Measurements from ENCODE around the gene YIPF2. TPM values are rescaled to one million over a fixed set of nuclear protein-coding genes. Genes with fewer than 3 reads are reported as not detected.

The YIPF2 gene
- total RNA-seq, 2 donors from 2014 or later = 27.1 to 45.7 TPM

Other genes starting within 250 kb of the YIPF2 start
- gene QTRT1, start 227.2 kb downstream of the YIPF2 start, total RNA-seq = 10 to 100 TPM; 47.4 to 48.4 TPM
- gene DNM2, start 210.6 kb downstream of the YIPF2 start, total RNA-seq = 100 to 1,000 TPM; 191 to 219 TPM
- 10 to 100 TPM in 1 of 2 donors, 1 to 10 TPM in 1; 9.7 to 15.0 TPM for gene TMED1, start 92.4 kb downstream of the YIPF2 start, total RNA-seq
- 1 to 10 TPM; 3.5 to 6.4 TPM for gene C19orf38, start 80.2 kb downstream of the YIPF2 start, total RNA-seq
- 10 to 100 TPM; 46.4 to 73.6 TPM for gene CARM1, start 57.1 kb downstream of the YIPF2 start, total RNA-seq
- 10 to 100 TPM; 17.2 to 24.1 TPM for gene TIMM29, start 172 bp upstream of the YIPF2 start, total RNA-seq
- 10 to 100 TPM; 86.8 to 99.4 TPM for gene SMARCA4, start 32.4 kb upstream of the YIPF2 start, total RNA-seq
- gene LDLR, start 160.8 kb upstream of the YIPF2 start, total RNA-seq = 10 to 100 TPM; 53.0 to 66.6 TPM
- gene SPC24, start 227.1 kb upstream of the YIPF2 start, total RNA-seq = 10 to 100 TPM; 48.7 to 86.4 TPM

All from activated naive CD4-positive, alpha-beta T cell treated with anti-CD3 and anti-CD28 coated beads, Interleukin-2, amount 50 U/mL, for 72 hours (primary cell).